NCI-H510A treated with DMSO at 0.1 percent for 48 hours (cell line): ENCODE results near the gene ORC1.
"Not testable (repeated sequence)": the region's sequence is repeated elsewhere in the genome, so short reads cannot be mapped to it uniquely, and the experiment has no call there.

Experiments
- DNase-seq: peaks from one replicate; lab custom pipeline; 2025; lab: John Stamatoyannopoulos, UW

The ORC1 gene

GRCh38 chr1:52385376-52385775, 18.8 kb downstream of the ORC1 start:
- no peak for DNase-seq

DNA sequence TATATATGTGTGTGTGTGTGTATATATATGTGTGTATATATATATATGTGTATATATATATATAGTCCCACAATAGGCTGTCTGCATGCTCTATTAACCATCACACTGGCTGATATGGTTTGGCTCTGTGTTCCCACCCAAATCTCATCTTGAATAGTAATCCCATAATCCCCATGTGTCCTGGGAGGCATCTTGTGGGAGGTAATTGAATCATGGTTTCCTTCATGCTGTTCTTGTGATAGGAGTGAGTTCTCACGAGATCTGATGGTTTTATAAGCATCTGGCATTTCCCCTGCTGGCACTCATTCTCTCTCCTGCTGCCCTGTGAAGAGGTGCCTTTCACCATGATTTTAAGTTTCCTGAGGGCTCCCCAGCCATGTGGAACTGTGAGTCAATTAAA, 34.4 kb downstream of the ORC1 start:
- DNase-seq: not testable (repeated sequence)

DNA sequence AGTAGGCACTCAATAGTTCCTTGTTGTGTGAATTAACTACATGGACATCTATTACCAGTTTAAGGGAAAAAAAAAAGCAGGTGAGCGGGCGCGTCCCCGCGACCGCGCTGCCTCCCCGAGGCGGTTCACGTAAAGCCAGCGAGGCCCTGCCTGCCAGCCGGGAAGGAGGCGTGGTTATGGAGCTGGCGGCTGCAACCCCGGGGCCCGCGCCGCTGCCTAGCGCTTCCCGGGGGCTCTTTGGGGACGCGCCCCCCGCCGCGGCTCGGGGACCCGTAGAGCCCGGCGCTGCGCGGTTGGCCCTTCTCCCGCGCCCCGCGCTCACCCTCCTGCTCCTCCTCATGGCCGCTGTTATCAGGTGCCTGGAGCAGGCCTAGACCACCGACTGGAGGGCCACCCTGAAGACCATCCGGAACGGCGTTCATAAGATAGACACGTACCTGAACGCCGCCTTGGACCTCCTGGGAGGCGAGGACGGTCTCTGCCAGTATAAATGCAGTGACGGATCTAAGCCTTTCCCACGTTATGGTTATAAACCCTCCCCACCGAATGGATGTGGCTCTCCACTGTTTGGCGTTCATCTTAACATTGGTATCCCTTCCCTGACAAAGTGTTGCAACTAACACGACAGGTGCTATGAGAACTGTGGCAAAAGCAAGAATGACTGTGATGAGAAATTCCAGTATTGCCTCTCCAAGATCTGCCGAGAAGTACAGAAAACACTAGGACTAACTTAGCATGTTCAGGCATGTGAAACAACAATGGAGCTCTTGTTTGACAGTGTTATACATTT, 35.6 kb downstream of the ORC1 start:
- DNase-seq: peak; percentile 70

DNA sequence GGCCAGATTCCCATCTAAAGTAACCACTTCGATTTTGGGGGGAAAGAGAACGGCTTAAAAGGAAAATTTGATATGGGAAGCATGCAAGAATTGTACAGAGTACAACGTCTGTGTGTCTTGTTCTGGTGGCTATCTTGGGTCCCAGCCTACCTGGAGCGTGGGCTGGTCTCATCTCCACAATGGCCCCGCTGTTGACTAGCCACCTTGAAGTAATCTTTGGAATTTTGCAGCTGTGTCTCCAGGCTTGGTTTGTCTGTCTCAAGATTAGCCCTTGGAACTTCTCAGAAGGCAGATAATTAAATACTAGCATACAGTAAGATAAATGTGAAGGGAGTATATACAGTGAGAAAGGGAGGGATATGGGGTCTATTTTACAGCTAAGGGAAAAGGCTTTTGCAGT, 37.0 kb downstream of the ORC1 start:
- DNase-seq: no peak

DNA sequence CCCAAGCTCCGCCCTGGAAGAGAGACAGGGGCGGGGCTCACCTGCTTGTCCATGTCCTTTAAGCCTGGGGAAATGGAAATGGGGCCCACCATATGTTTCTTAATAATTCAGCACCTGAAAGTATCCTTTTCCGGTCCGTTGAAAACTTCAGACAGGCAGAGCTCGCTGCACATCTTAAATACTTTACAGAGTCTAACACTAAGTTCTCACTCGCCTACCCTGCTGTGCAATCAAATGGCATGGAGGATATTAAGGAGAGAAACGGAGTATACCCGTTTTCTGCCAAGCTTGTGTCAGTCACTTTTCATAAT, 37.8 kb downstream of the ORC1 start:
- DNase-seq: no peak

- DNase-seq: peak; percentile 95
Measured at GRCh38 chr1:52365746-52366516, 38.3 kb downstream of the ORC1 start, which contains the start of gene CC2D1B. Gene CC2D1B (minus strand): TSS chr1:52366205. CDS start chr1:52364620, 1,585 bp downstream.

- DNase-seq: no peak
Measured at GRCh38 chr1:52365071-52365745, 39.0 kb downstream of the ORC1 start.

- DNase-seq: peak; percentile 13
Measured at GRCh38 chr1:52364235-52364839, 39.9 kb downstream of the ORC1 start.

- no peak for DNase-seq
Measured at GRCh38 chr1:52360595-52360968, 43.6 kb downstream of the ORC1 start.

DNA sequence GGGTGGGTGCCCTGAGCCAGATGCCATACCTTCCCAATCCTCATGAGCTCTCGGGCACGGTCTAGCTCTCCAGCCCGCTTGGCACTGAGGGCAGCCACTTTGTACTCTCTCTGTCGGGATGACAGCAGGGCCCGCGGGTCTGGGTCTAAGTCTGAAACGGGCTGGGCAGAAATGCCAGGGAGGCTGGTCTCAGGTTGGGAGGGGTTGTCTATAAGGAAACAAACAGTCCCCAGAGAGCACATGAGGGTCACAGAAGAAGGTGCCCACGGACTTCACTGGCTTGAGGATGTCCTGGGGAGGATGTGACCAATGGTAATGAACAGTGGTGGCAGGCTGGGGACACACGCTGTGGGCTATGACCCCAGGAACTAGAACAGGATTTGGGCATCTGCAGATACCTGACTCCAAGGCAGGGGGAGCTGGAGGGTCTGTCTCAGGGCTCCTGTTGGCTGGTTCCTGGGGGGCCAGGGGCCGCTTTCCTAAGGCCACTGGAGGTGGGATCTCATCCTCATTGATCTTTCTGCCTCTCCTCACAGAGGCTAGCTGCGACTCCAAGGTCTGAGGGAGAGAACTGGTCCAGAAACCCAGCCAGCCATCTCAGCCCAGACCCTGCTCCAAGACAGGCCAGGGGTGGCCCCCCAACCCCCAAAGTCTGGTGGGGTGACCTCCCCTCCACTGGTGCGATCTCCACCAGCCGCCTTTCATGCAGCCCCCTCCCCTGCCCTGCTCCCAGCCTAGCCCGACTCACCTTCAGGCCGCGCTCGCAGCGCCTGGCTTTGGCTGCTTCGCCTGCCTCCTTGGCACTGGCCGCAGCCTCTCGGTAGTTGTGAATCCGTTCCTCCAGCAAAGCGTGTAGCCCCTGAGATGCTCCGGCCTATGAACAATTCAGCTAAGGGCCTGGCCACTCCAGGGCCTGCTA, 44.3 kb downstream of the ORC1 start:
- no peak for DNase-seq

- no peak for DNase-seq
Measured at GRCh38 chr1:52358851-52359497, 45.2 kb downstream of the ORC1 start.

DNA sequence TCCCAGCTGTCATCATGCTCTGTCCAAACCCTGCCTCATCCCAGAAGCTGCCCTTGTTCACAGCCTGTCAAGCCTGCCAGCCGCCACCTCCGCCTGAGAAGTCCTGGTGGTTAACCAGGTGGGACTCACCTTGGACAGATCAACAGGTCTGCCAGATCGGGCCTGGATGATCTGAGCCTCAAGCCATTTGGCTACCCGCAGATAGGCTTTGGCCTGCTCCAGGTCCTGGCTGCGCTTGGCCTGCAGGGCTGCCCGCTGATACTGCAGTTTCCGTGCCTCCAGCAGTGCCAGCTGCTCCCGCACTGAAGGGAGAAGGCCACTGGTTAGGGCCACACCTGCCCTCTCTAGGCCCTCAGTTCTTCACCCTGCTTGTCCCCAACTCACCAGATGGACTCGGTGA, 46.8 kb downstream of the ORC1 start:
- DNase-seq: no peak

GRCh38 chr1:52356818-52357355, 47.3 kb downstream of the ORC1 start:
- no peak for DNase-seq

DNA sequence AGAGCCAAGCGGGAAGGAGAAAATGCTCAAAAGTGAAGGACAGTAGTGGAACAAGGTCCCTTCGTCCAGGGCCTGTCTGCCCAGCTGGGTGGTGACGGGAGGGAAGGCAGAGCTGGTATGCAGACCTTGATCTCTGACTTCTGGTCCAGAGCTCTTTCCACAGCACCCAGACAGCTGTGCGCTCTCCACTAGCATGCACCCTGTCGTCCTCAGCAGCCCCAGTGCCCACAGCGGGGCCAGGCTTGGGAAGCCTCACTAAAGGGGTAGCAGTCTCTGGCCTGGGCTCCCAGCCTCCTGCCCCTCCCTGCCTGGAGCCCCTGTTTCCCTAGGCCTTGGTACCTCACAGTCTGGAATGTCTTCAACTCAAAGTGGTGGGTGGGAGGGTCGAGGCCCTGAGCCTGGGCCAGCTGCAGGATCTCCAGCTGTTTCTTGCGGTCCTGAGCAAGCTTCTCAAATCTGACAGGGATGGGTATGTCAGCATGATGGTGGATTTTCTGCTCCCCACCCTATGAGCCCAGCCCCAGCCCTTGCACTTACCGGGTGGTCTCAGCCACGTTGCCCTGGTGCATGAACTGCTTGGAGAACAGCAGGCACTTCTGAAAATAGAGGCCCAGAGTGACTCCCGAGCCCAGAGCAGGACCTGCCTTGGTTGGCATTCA, 48.2 kb downstream of the ORC1 start:
- no peak for DNase-seq

- no peak for DNase-seq
Measured at GRCh38 chr1:52355436-52355835, 48.8 kb downstream of the ORC1 start.

- no peak for DNase-seq
Measured at GRCh38 chr1:52352690-52353089, 51.5 kb downstream of the ORC1 start.

GRCh38 chr1:52348704-52349300, 55.4 kb downstream of the ORC1 start:
- DNase-seq: peak; percentile 27

DNA sequence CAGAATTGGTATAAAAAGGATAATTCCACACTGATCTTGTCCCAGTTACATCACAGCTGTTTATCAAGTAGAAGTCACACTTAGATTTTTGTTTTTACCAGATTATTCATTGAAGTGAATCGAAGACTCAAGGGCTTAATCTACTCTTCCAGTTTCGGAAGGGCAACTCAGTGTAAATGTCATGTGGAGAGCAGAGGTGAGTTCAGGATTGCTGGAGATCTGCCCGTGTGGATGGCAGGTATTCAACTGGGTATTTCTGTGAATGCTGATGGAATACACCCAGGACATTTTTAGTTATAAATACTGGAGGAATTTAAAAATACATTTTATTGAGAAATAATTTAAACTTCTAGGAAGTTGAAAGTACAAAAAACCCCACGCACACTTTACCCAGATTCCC, 57.6 kb downstream of the ORC1 start:
- DNase-seq: no peak

GRCh38 chr1:52345252-52345651, 59.0 kb downstream of the ORC1 start:
- no peak for DNase-seq

DNA sequence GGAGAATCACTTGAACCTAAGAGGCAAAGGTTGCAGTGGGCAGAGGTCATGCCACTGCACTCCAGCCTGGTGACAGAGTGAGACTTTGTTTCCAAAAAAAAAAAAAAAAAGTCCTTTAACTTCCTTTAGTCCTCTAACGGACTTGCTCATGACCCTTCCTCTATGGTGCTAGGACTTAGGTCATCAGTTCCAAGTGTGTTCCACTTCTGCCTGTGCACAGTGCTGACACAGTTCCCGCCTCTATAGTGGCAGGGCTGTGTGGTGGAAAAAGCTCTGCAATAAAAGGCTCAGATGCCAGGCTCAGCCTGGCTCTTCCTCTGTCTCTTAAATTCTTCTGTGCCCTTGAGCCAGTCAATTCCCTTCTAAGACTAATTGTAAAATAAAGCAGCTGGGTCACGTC, 60.2 kb downstream of the ORC1 start:
- DNase-seq: no peak
